IMR-90 (cell line): Measurements from ENCODE around the gene PTPRN2. TPM values are rescaled to one million over a fixed set of nuclear protein-coding genes. Genes with fewer than 3 reads are reported as not detected.

Experiments used
- ATAC-seq: fragments of 200-7000 bp; cut with Tn5 transposase; 2 replicates; pipeline ENCODE4 v1.9.1; 2020; ENCODE audit warnings: low read depth, mild to moderate bottlenecking, moderate library complexity
- BruUV-seq: library from RNA; stranded (reverse); fragments of 400-500 nt; replicated peaks from 2 replicates; lab custom pipeline; 2021; lab: Mats Ljungman, UMichigan
- CTCF ChIA-PET: fragments of 300-600 bp; formaldehyde crosslinking; extraction: SDS; loops from one replicate; lab custom pipeline; 2021; ENCODE audit warnings: antibody characterized with exemption; lab: Yijun Ruan, JAX
- POLR2A ChIA-PET: fragments of 300-600 bp; sonication (Branson Sonifier 250); formaldehyde crosslinking; loops from one replicate; lab custom pipeline; 2022; ENCODE audit warnings: antibody characterized with exemption; ENCODE audit not compliant: unreplicated experiment; lab: Charles Lee
- DNase-seq: peaks from one replicate; pipeline ENCODE4 v3.0.0; 2013
- H2AFZ ChIP-seq: replicated peaks from 2 replicates; pipeline ENCODE3; 2013; ENCODE audit warnings: low read length, mild to moderate bottlenecking; ENCODE audit not compliant: poor library complexity
- H2AK5ac ChIP-seq: 2 replicates; pipeline ENCODE4 v1.6.1; 2013; ENCODE audit warnings: low read depth, low read length, inconsistent platforms
- H2AK9ac ChIP-seq: replicated peaks from 2 replicates; pipeline ENCODE3; 2013; ENCODE audit warnings: mild to moderate bottlenecking, low read depth, low read length, moderate library complexity; ENCODE audit not compliant: poor library complexity
- H2BK120ac ChIP-seq: 2 replicates; pipeline ENCODE4 v1.6.1; 2013; ENCODE audit warnings: low read depth, low read length, inconsistent platforms
- H2BK15ac ChIP-seq: 3 replicates; pipeline ENCODE4 v1.6.1; 2013; ENCODE audit warnings: low read depth, low read length, inconsistent platforms
- H2BK20ac ChIP-seq: 2 replicates; pipeline ENCODE4 v1.6.1; 2013; ENCODE audit warnings: low read depth, mild to moderate bottlenecking, inconsistent platforms, low read length, moderate library complexity
- H2BK5ac ChIP-seq: 2 replicates; pipeline ENCODE4 v1.6.1; 2013; ENCODE audit warnings: mild to moderate bottlenecking, low read depth, low read length, inconsistent platforms; ENCODE audit not compliant: poor library complexity, severe bottlenecking
- H3K14ac ChIP-seq: replicated peaks from 2 replicates; pipeline ENCODE4 v1.6.1; 2013; ENCODE audit warnings: low read depth, low read length, inconsistent platforms
- H3K18ac ChIP-seq: 2 replicates; pipeline ENCODE4 v1.6.1; 2013; ENCODE audit warnings: low read depth, low read length, control low read depth
- H3K23ac ChIP-seq: 2 replicates; pipeline ENCODE4 v1.6.1; 2013; ENCODE audit warnings: low read depth, low read length, inconsistent platforms
- H3K27ac ChIP-seq: 2 replicates; pipeline ENCODE4 v1.5.1; 2013; ENCODE audit warnings: mild to moderate bottlenecking, control low read depth, low read length; ENCODE audit not compliant: insufficient read depth
- H3K27me3 ChIP-seq: 2 replicates; pipeline ENCODE4 v1.6.1; 2013; ENCODE audit warnings: low read length; ENCODE audit not compliant: control insufficient read depth, insufficient read depth
- H3K36me3 ChIP-seq: 2 replicates; pipeline ENCODE4 v1.6.1; 2013; ENCODE audit warnings: low read length, mixed read lengths; ENCODE audit not compliant: control insufficient read depth, insufficient read depth
- H3K4ac ChIP-seq: 2 replicates; pipeline ENCODE4 v1.6.1; 2013; ENCODE audit warnings: low read depth, low read length, inconsistent platforms
- H3K4me1 ChIP-seq: 2 replicates; pipeline ENCODE4 v1.6.1; 2013; ENCODE audit warnings: low read length, mixed read lengths; ENCODE audit not compliant: control insufficient read depth, insufficient read depth
- H3K4me2 ChIP-seq: 2 replicates; pipeline ENCODE4 v1.6.1; 2013; ENCODE audit warnings: low read depth, mild to moderate bottlenecking, control low read depth, low read length, moderate library complexity
- H3K4me3 ChIP-seq: 2 replicates; pipeline ENCODE4 v1.5.1; 2013; ENCODE audit warnings: low read depth, mild to moderate bottlenecking, control low read depth, low read length, moderate library complexity; ENCODE audit not compliant: insufficient read depth
- H3K56ac ChIP-seq: 2 replicates; pipeline ENCODE4 v1.6.1; 2013; ENCODE audit warnings: low read length, inconsistent platforms; ENCODE audit not compliant: insufficient read depth; ENCODE audit errors: extremely low read depth
- H3K79me1 ChIP-seq, 2 experiments: 2 replicates each; pipeline ENCODE4 v1.6.1; 2013; ENCODE audit warnings: low read length in 2 of 2, inconsistent platforms in 1 of 2, low read depth in 1 of 2
- H3K9ac ChIP-seq: 2 replicates; pipeline ENCODE4 v1.6.1; 2013; ENCODE audit warnings: low read depth, low read length, control low read depth
- H3K9me1 ChIP-seq: 2 replicates; pipeline ENCODE4 v1.6.1; 2013; ENCODE audit warnings: low read length, inconsistent platforms; ENCODE audit not compliant: insufficient read depth
- H3K9me3 ChIP-seq: 2 replicates; pipeline ENCODE4 v1.6.1; 2013; ENCODE audit warnings: low read length; ENCODE audit not compliant: control insufficient read depth, insufficient read depth
- H4K20me1 ChIP-seq: 2 replicates; pipeline ENCODE4 v1.6.1; 2013; ENCODE audit warnings: low read length, inconsistent platforms; ENCODE audit not compliant: insufficient read depth
- H4K5ac ChIP-seq: 2 replicates; pipeline ENCODE4 v1.6.1; 2013; ENCODE audit warnings: mild to moderate bottlenecking, low read depth, low read length, control low read depth
- H4K8ac ChIP-seq, 2 experiments: 2 replicates each; pipeline ENCODE4 v1.6.1; 2013; ENCODE audit warnings: low read depth in 2 of 2, low read length in 2 of 2, control low read depth in 1 of 2, inconsistent platforms in 1 of 2
- H4K91ac ChIP-seq: 2 replicates; pipeline ENCODE4 v1.6.1; 2013; ENCODE audit warnings: low read depth, low read length, inconsistent platforms; ENCODE audit not compliant: insufficient read depth
- CHD1 ChIP-seq: IDR thresholded peaks from 2 replicates; pipeline ENCODE4 v1.6.1; 2012; ENCODE audit warnings: low read depth, low read length, improper control_type of control experiment
- MAFK ChIP-seq: IDR thresholded peaks from 2 replicates; pipeline ENCODE4 v1.6.1; 2012; ENCODE audit warnings: low read depth, low read length, improper control_type of control experiment
- MXI1 ChIP-seq: IDR thresholded peaks from 2 replicates; pipeline ENCODE4 v1.6.1; 2012; ENCODE audit warnings: low read depth, mild to moderate bottlenecking, low read length, moderate library complexity, borderline replicate concordance
- POLR2A ChIP-seq: IDR thresholded peaks from 2 replicates; pipeline ENCODE4 v1.6.1; 2012; ENCODE audit warnings: mild to moderate bottlenecking, low read depth, low read length
- RAD21 ChIP-seq: IDR thresholded peaks from 2 replicates; pipeline ENCODE4 v1.6.1; 2012; ENCODE audit warnings: low read length, improper control_type of control experiment
- RCOR1 ChIP-seq: IDR thresholded peaks from 2 replicates; pipeline ENCODE4 v1.6.1; 2012; ENCODE audit warnings: mild to moderate bottlenecking, low read length, improper control_type of control experiment; ENCODE audit not compliant: insufficient replicate concordance
- WGBS, 2 experiments: methylation state at CpG; one replicate each; pipeline versions ENCODE4 v1.1.5 to v1.1.7; 2013; ENCODE audit warnings: missing lambda C conversion rate in 2 of 2; ENCODE audit not compliant: insufficient read length in 1 of 2; ENCODE audit errors: extremely low coverage in 2 of 2; 5-methylcytosine and 5-hydroxymethylcytosine counted together
- dilution Hi-C: fragments of 300-500 bp; cut with HindIII; formaldehyde crosslinking; loops from one replicate; pipeline ENCODE4 v1.14.3; 2018; ENCODE audit warnings: low sequenced_read_pairs; ENCODE audit not compliant: unreplicated experiment
- in situ Hi-C: fragments of 300-500 bp; cut with MboI; formaldehyde crosslinking; loops from 3 replicates; pipeline ENCODE4 v1.14.3; 2019; ENCODE audit warnings: low sequenced_read_pairs, inconsistent platforms, mixed read lengths
- intact Hi-C: fragments of 100-400 bp; cut with micrococcal nuclease; formaldehyde crosslinking; loops from 2 replicates; pipeline ENCODE4 v1.10.0; 2022
- polyA plus RNA-seq, 3 experiments: library from polyadenylated mRNA; depleted of rRNA; stranded (reverse); fragments of >200 nt; gene quantifications; 2 replicates each; pipeline ENCODE4 v1.2.3, GENCODE V29; 2012; ENCODE audit warnings: low replicate concordance in 1 of 3
- total RNA-seq: library from RNA; depleted of rRNA; stranded (reverse); fragments of >200 nt; gene quantifications from 2 replicates; pipeline ENCODE4 v1.2.3, GENCODE V29; 2012
- TF ChIP-seq, protein P1 (sequence below): conservative IDR thresholded peaks from 2 replicates; pipeline ENCODE4 v1.5.1; 2012; ENCODE audit warnings: mild to moderate bottlenecking, low read depth, low read length, improper control_type of control experiment

PTPRN2 gene
- total and polyA plus RNA-seq, 2 of the 4 experiments (the other 2 are of a cell fraction): 0.03 TPM; not detected in 1

DNA sequence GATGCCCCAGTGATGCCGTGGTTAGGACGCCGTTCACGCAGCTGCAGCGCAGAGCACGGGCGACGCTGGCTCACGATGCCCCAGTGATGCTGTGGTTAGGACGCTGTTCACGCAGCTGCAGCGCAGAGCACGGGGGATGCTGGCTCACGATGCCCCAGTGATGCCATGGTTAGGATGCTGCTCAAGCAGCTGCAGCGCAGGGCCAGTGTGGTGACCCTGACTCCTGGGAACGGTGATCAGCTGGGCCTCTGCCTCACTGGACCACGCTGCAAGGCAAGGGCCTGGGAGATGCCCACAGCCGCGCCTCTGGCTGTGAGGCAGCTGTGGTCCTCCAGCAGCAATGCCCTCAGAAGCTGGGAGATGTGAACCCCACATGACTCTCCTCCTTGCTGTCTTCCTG lies 970.2 kb downstream of the PTPRN2 start:
- no peak overlapping the region for H2BK120ac ChIP-seq
- H3K14ac ChIP-seq: no peak overlapping the region
- no peak overlapping the region for H2AK5ac ChIP-seq
- no peak for ATAC-seq
- no peak overlapping the region for H4K8ac ChIP-seq
- no peak overlapping the region for H4K91ac ChIP-seq
- no peaks in the 10 kb centered on the region for H3K4me1 ChIP-seq
- no peak overlapping the region for H2AK9ac ChIP-seq
- no peak overlapping the region for H3K9ac ChIP-seq
- POLR2A ChIA-PET: no interaction called here
- intact Hi-C loops: no loop called here
- H3K36me3 ChIP-seq: no peaks in the 10 kb centered on the region
- H2BK5ac ChIP-seq: no peak overlapping the region
- no peaks in the 10 kb centered on the region for H3K79me1 ChIP-seq
- 76% methylated on average over 12 of the region's 19 CpGs; no CpG with 5 or more reads in 1 of the 2 experiments for WGBS, 2 experiments
- TF ChIP-seq MAFK (no peak), CHD1 (no peak), RAD21 (no peak), RCOR1 (no peak), MXI1 (no peak), POLR2A (no peak)
- TF ChIP-seq, protein P1, sequence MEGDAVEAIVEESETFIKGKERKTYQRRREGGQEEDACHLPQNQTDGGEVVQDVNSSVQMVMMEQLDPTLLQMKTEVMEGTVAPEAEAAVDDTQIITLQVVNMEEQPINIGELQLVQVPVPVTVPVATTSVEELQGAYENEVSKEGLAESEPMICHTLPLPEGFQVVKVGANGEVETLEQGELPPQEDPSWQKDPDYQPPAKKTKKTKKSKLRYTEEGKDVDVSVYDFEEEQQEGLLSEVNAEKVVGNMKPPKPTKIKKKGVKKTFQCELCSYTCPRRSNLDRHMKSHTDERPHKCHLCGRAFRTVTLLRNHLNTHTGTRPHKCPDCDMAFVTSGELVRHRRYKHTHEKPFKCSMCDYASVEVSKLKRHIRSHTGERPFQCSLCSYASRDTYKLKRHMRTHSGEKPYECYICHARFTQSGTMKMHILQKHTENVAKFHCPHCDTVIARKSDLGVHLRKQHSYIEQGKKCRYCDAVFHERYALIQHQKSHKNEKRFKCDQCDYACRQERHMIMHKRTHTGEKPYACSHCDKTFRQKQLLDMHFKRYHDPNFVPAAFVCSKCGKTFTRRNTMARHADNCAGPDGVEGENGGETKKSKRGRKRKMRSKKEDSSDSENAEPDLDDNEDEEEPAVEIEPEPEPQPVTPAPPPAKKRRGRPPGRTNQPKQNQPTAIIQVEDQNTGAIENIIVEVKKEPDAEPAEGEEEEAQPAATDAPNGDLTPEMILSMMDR: no peak
- no TSS peak for BruUV-seq
- H3K23ac ChIP-seq: no peak overlapping the region
- H4K20me1 ChIP-seq: no peaks in the 10 kb centered on the region
- H3K56ac ChIP-seq: no peak overlapping the region
- CTCF ChIA-PET: no interaction called here
- no peak overlapping the region for H4K5ac ChIP-seq
- DNase-seq: no peak
- H3K4me3 ChIP-seq: no peak overlapping the region
- H3K18ac ChIP-seq: no peak overlapping the region
- H3K9me3 ChIP-seq: peaks cover 65% of the 10 kb centered on the region
- no peak overlapping the region for H3K4ac ChIP-seq
- H3K4me2 ChIP-seq: no peak overlapping the region
- no peaks in the 10 kb centered on the region for H3K27me3 ChIP-seq
- H2BK20ac ChIP-seq: no peak overlapping the region
- H3K27ac ChIP-seq: no peak overlapping the region
- in situ Hi-C loops: no loop called here
- H2BK15ac ChIP-seq: no peak overlapping the region
- no peaks in the 10 kb centered on the region for H3K9me1 ChIP-seq
- no peak overlapping the region for H2AFZ ChIP-seq
- dilution Hi-C loops: no loop called here
